MM.1S (cell line): ENCODE data around the gene OTOP2.

Experiments used
- DNase-seq: peaks from one replicate; pipeline ENCODE4 v3.0.0-alpha.2; 2015
- H2AFZ ChIP-seq: fragments of 300-600 bp; sonication (generic); 2 replicates; pipeline ENCODE4 v1.6.0; 2016; ENCODE audit warnings: antibody characterized with exemption, low read length
- H3F3A ChIP-seq: fragments of 300-600 bp; sonication (generic); 2 replicates; pipeline ENCODE4 v1.6.1; 2016; ENCODE audit warnings: mild to moderate bottlenecking, antibody characterized with exemption, low read length, moderate library complexity, mixed read lengths; ENCODE audit not compliant: insufficient read depth
- H3K27ac ChIP-seq: fragments of 300-600 bp; sonication (generic); 2 replicates; pipeline ENCODE4 v1.5.1; 2016; ENCODE audit warnings: mild to moderate bottlenecking, low read length
- H3K27me3 ChIP-seq: fragments of 300-600 bp; sonication (generic); replicated peaks from 2 replicates; pipeline ENCODE4 v1.6.0; 2016; ENCODE audit warnings: low read length; ENCODE audit not compliant: insufficient read depth
- H3K36me3 ChIP-seq: fragments of 300-600 bp; sonication (generic); replicated peaks from 2 replicates; pipeline ENCODE4 v1.6.1; 2016; ENCODE audit warnings: mild to moderate bottlenecking, low read length, mixed read lengths; ENCODE audit not compliant: insufficient read depth
- H3K4me1 ChIP-seq: fragments of 300-600 bp; sonication (generic); 2 replicates; pipeline ENCODE4 v1.6.1; 2016; ENCODE audit warnings: low read length, mixed read lengths
- H3K4me2 ChIP-seq: fragments of 300-600 bp; sonication (generic); 2 replicates; pipeline ENCODE4 v1.6.0; 2016; ENCODE audit warnings: low read depth, low read length
- H3K4me3 ChIP-seq: fragments of 300-600 bp; sonication (generic); 2 replicates; pipeline ENCODE4 v1.5.1; 2016; ENCODE audit warnings: low read length, mixed read lengths
- H3K79me2 ChIP-seq: fragments of 300-600 bp; sonication (generic); 2 replicates; pipeline ENCODE4 v1.6.1; 2016; ENCODE audit warnings: mixed run types, low read length, mixed read lengths
- H3K9ac ChIP-seq: fragments of 300-600 bp; sonication (generic); 2 replicates; pipeline ENCODE4 v1.6.1; 2016; ENCODE audit warnings: low read length, mixed read lengths
- H3K9me2 ChIP-seq: fragments of 300-600 bp; sonication (generic); replicated peaks from 2 replicates; pipeline ENCODE4 v1.6.1; 2016; ENCODE audit warnings: mild to moderate bottlenecking, low read length, mixed read lengths; ENCODE audit not compliant: insufficient read depth
- H3K9me3 ChIP-seq: fragments of 300-600 bp; sonication (generic); replicated peaks from 2 replicates; pipeline ENCODE4 v1.6.1; 2016; ENCODE audit warnings: mild to moderate bottlenecking, low read length, mixed read lengths; ENCODE audit not compliant: insufficient read depth
- H4K20me1 ChIP-seq: fragments of 300-600 bp; sonication (generic); 2 replicates; pipeline ENCODE4 v1.6.1; 2016; ENCODE audit warnings: mild to moderate bottlenecking, low read length, moderate library complexity, mixed read lengths; ENCODE audit not compliant: insufficient read depth
- CTCF ChIP-seq: fragments of 300-600 bp; sonication (generic); IDR thresholded peaks from 2 replicates; pipeline ENCODE4 v1.5.1; 2016; ENCODE audit warnings: antibody characterized with exemption, low read length, mixed read lengths
- EZH2 ChIP-seq: fragments of 300-600 bp; sonication (generic); optimal IDR thresholded peaks from 2 replicates; pipeline ENCODE3; 2017; ENCODE audit warnings: low read depth, mild to moderate bottlenecking, antibody characterized with exemption, low read length, mixed read lengths
- EZH2phosphoT487 ChIP-seq: fragments of 300-600 bp; sonication (generic); IDR thresholded peaks from 2 replicates; pipeline ENCODE4 v1.6.1; 2018; ENCODE audit warnings: antibody characterized with exemption, low read length

The OTOP2 gene

DNA sequence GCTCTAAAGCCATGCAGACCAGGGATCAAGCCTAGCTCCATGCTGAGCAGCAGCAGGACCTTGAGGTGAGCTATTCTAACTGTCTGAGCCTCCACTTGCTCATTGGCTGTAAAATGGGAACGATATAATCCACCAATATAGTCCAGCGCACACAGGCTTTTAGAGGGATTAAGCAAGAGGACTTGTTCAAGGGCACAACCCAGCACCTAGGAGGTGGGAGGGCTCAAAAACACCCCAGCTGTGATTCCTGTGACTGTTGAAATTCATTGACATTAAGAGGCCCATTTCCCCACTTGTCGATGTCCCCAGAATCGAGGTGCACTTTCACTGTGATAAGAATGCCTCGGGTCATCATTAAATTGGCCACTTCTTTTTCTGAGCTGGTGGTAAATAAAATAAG, 5.2 kb upstream of the OTOP2 start:
- H3K27me3 ChIP-seq = peaks cover 90% of the 10 kb centered on the region
- H3K79me2 ChIP-seq = no peaks in the 10 kb centered on the region
- no peak overlapping the region for H3K4me3 ChIP-seq
- H3K4me1 ChIP-seq = no peaks in the 10 kb centered on the region
- no peak for DNase-seq
- no peak overlapping the region for H3K9ac ChIP-seq
- no peaks in the 10 kb centered on the region for H4K20me1 ChIP-seq
- H3K27ac ChIP-seq = no peak overlapping the region
- H3K9me3 ChIP-seq = no peaks in the 10 kb centered on the region
- TF ChIP-seq EZH2 (no peak), CTCF (no peak), EZH2phosphoT487 (no peak)
- H3K9me2 ChIP-seq = no peaks in the 10 kb centered on the region
- H3F3A ChIP-seq = no peaks in the 10 kb centered on the region
- H3K36me3 ChIP-seq = no peaks in the 10 kb centered on the region
- H3K4me2 ChIP-seq = no peak overlapping the region
- H2AFZ ChIP-seq = no peak overlapping the region

GRCh38 chr17:74919440-74920305, 4.4 kb upstream of the OTOP2 start:
- Histone ChIP-seq H4K20me1 (no peaks in the 10 kb centered on the region; the same call in 1 of the 2 replicates), H3K4me2 (peak overlapping the region; percentile 24; the same call in 1 of the 2 replicates), H3K36me3 (no peaks in the 10 kb centered on the region), H3K27me3 (peaks cover 94% of the 10 kb centered on the region), H3K4me3 (no peak overlapping the region), H3K27ac (no peak overlapping the region), H3K9me3 (no peaks in the 10 kb centered on the region), H3K9ac (no peak overlapping the region), H3K9me2 (no peaks in the 10 kb centered on the region), H2AFZ (no peak overlapping the region), H3F3A (no peaks in the 10 kb centered on the region), H3K79me2 (no peaks in the 10 kb centered on the region), H3K4me1 (no peaks in the 10 kb centered on the region)
- peak; percentile 45 for DNase-seq
- TF ChIP-seq EZH2phosphoT487 (no peak), EZH2 (no peak), CTCF (peak; percentile 45)

GRCh38 chr17:74920306-74920620, 3.8 kb upstream of the OTOP2 start:
- H3K27me3 ChIP-seq = peaks cover 95% of the 10 kb centered on the region
- H3K27ac ChIP-seq = no peak overlapping the region
- TF ChIP-seq EZH2 (no peak), CTCF (no peak), EZH2phosphoT487 (no peak)
- H2AFZ ChIP-seq = no peak overlapping the region
- H3K9me3 ChIP-seq = no peaks in the 10 kb centered on the region
- H3K9me2 ChIP-seq = no peaks in the 10 kb centered on the region
- no peaks in the 10 kb centered on the region for H3K4me1 ChIP-seq
- no peaks in the 10 kb centered on the region for H3K36me3 ChIP-seq
- no peaks in the 10 kb centered on the region for H3F3A ChIP-seq
- no peak overlapping the region for H3K9ac ChIP-seq
- no peaks in the 10 kb centered on the region; the same call in 1 of the 2 replicates for H4K20me1 ChIP-seq
- H3K4me3 ChIP-seq = no peak overlapping the region
- no peaks in the 10 kb centered on the region for H3K79me2 ChIP-seq
- no peak overlapping the region for H3K4me2 ChIP-seq
- DNase-seq = no peak
